SK-N-SH (cell line): ENCODE results near the gene ARTN.

Experiments used
- TF ChIP-seq, protein P1 (sequence below): fragments of 200-600 bp; sonication (generic); IDR thresholded peaks from 2 replicates; pipeline ENCODE4 v1.6.1; 2017; ENCODE audit warnings: antibody characterized with exemption, mild to moderate bottlenecking, moderate library complexity
- TF ChIP-seq, protein P2 (sequence below): IDR thresholded peaks from 2 replicates; pipeline ENCODE4 v1.6.1; 2012; ENCODE audit warnings: mild to moderate bottlenecking, low read depth, low read length, moderate library complexity

DNA sequence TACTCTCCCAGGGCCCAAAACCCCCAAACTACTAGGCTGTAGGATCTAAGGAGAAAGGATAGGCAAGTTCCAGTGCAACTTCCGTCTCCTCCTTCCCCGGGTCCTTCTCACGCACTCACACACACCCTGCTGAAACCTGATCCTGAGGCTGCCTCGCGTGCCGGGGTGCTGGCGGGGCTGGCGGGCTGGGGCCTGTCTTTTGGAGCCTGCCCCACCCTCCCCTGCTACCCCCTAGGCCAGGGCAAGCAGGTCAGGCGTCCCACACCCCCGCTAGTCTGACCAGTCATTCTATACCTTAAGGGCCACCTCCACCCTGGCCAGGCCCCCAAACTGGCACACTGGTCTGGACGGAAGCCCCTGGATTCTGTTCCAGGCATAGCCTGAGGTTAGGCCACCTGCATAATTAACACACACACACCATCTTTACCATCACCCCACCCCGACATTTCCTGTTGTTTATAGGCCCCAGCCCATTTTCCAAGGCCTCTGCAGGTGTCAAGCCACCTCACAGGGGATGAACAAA, 48.3 kb upstream of the ARTN start:
- TF ChIP-seq, protein P1, sequence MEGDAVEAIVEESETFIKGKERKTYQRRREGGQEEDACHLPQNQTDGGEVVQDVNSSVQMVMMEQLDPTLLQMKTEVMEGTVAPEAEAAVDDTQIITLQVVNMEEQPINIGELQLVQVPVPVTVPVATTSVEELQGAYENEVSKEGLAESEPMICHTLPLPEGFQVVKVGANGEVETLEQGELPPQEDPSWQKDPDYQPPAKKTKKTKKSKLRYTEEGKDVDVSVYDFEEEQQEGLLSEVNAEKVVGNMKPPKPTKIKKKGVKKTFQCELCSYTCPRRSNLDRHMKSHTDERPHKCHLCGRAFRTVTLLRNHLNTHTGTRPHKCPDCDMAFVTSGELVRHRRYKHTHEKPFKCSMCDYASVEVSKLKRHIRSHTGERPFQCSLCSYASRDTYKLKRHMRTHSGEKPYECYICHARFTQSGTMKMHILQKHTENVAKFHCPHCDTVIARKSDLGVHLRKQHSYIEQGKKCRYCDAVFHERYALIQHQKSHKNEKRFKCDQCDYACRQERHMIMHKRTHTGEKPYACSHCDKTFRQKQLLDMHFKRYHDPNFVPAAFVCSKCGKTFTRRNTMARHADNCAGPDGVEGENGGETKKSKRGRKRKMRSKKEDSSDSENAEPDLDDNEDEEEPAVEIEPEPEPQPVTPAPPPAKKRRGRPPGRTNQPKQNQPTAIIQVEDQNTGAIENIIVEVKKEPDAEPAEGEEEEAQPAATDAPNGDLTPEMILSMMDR: no peak
- TF ChIP-seq, protein P2, sequence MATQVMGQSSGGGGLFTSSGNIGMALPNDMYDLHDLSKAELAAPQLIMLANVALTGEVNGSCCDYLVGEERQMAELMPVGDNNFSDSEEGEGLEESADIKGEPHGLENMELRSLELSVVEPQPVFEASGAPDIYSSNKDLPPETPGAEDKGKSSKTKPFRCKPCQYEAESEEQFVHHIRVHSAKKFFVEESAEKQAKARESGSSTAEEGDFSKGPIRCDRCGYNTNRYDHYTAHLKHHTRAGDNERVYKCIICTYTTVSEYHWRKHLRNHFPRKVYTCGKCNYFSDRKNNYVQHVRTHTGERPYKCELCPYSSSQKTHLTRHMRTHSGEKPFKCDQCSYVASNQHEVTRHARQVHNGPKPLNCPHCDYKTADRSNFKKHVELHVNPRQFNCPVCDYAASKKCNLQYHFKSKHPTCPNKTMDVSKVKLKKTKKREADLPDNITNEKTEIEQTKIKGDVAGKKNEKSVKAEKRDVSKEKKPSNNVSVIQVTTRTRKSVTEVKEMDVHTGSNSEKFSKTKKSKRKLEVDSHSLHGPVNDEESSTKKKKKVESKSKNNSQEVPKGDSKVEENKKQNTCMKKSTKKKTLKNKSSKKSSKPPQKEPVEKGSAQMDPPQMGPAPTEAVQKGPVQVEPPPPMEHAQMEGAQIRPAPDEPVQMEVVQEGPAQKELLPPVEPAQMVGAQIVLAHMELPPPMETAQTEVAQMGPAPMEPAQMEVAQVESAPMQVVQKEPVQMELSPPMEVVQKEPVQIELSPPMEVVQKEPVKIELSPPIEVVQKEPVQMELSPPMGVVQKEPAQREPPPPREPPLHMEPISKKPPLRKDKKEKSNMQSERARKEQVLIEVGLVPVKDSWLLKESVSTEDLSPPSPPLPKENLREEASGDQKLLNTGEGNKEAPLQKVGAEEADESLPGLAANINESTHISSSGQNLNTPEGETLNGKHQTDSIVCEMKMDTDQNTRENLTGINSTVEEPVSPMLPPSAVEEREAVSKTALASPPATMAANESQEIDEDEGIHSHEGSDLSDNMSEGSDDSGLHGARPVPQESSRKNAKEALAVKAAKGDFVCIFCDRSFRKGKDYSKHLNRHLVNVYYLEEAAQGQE: no peak
